HCT116 (cell line): ENCODE measurements around the gene BYSL. TPM values are rescaled to one million over a fixed set of nuclear protein-coding genes. Genes with fewer than 3 reads are reported as not detected.

Source experiments
- ATAC-seq: fragments of 200-7000 bp; cut with Tn5 transposase; 2 replicates; pipeline ENCODE4 v1.9.1; 2020; ENCODE audit warnings: mild to moderate bottlenecking, moderate library complexity
- BruUV-seq: library from RNA; stranded (reverse); fragments of 400-500 nt; replicated peaks from 2 replicates; lab custom pipeline; 2021; lab: Mats Ljungman, UMichigan
- CTCF ChIA-PET: fragments of 300-600 bp; sonication (Branson Sonifier 250); formaldehyde crosslinking; loops from one replicate; lab custom pipeline; 2021; ENCODE audit warnings: antibody characterized with exemption; lab: Charles Lee
- POLR2A ChIA-PET: fragments of 300-600, 350-600 bp; sonication (Branson Sonifier 250); formaldehyde crosslinking; loops from one replicate; lab custom pipeline; 2021; ENCODE audit warnings: antibody characterized with exemption; lab: Charles Lee
- RAD21 ChIA-PET, 2 experiments: fragments of 300-600 bp; sonication (Branson Sonifier 250); formaldehyde crosslinking; loops; one replicate each; lab custom pipeline; 2023; ENCODE audit warnings: low total read pairs in 2 of 2; ENCODE audit not compliant: uncharacterized antibody in 2 of 2, unreplicated experiment in 2 of 2, low non-redundant PET in 1 of 2; lab: Charles Lee
- DNase-seq: peaks from one replicate; pipeline ENCODE4 v3.0.0-alpha.2; 2010; ENCODE audit warnings: low read depth, low spot score
- H2AFZ ChIP-seq: fragments of 200-600 bp; shearing (Covaris generic), sonication (generic); 2 replicates; pipeline ENCODE4 v1.6.1; 2017; ENCODE audit warnings: low read depth, mixed run types, mixed read lengths, antibody characterized with exemption, low read length; ENCODE audit not compliant: poor library complexity, severe bottlenecking
- H3K27ac ChIP-seq: 2 replicates; pipeline ENCODE4 v1.5.1; 2012; ENCODE audit warnings: low read depth, low read length
- H3K27me3 ChIP-seq: fragments of 200-600 bp; sonication (generic); 2 replicates; pipeline ENCODE4 v1.6.1; 2016; ENCODE audit warnings: mixed run types, low read length, mixed read lengths; ENCODE audit not compliant: insufficient read depth
- H3K36me3 ChIP-seq, 2 experiments: fragments of 200-500 bp in 1 of 2; fragments of 200-600 bp in 1 of 2; sonication (Bioruptor generic) in 1 of 2; sonication (generic) in 1 of 2; 2 replicates each; pipeline versions ENCODE4 v1.5.1 to v1.6.1; 2014 to 2016; ENCODE audit warnings: low read length in 2 of 2, inconsistent platforms in 1 of 2, mixed read lengths in 1 of 2, mixed run types in 1 of 2; ENCODE audit not compliant: insufficient read depth in 2 of 2, control insufficient read depth in 1 of 2
- H3K4me1 ChIP-seq, 2 experiments: fragments of 200-600 bp in 1 of 2; sonication (generic) in 1 of 2; 2 replicates each; pipeline versions ENCODE4 v1.5.1 to v1.6.1; 2012 to 2017; ENCODE audit warnings: low read length in 2 of 2, inconsistent platforms in 1 of 2, mild to moderate bottlenecking in 1 of 2, mixed read lengths in 1 of 2, mixed run types in 1 of 2, moderate library complexity in 1 of 2; ENCODE audit not compliant: insufficient read depth in 2 of 2, control insufficient read depth in 1 of 2
- H3K4me2 ChIP-seq: fragments of 200-600 bp; sonication (generic); 2 replicates; pipeline ENCODE4 v1.6.1; 2017; ENCODE audit warnings: mixed run types, low read length, mixed read lengths
- H3K4me3 ChIP-seq, 2 experiments: fragments of 200-600 bp in 1 of 2; sonication (generic) in 1 of 2; replicated peaks in 1 of 2; 2 replicates each; pipeline ENCODE4 v1.5.1; 2011 to 2016; ENCODE audit warnings: low read length in 2 of 2, control low read depth in 1 of 2, low read depth in 1 of 2, mild to moderate bottlenecking in 1 of 2, mixed read lengths in 1 of 2, mixed run types in 1 of 2
- H3K79me2 ChIP-seq: fragments of 200-600 bp; sonication (generic); 2 replicates; pipeline ENCODE4 v1.6.1; 2017; ENCODE audit warnings: mild to moderate bottlenecking, mixed run types, low read length, moderate library complexity, mixed read lengths; ENCODE audit not compliant: insufficient read depth
- H3K9ac ChIP-seq: fragments of 200-600 bp; sonication (generic); 2 replicates; pipeline ENCODE4 v1.6.1; 2016; ENCODE audit warnings: low read length, mixed read lengths
- H3K9me2 ChIP-seq: fragments of 200-600 bp; sonication (generic), shearing (Covaris generic); 2 replicates; pipeline ENCODE4 v1.6.1; 2017; ENCODE audit warnings: mixed run types, mild to moderate bottlenecking, moderate library complexity; ENCODE audit not compliant: insufficient read depth
- H3K9me3 ChIP-seq, 2 experiments: fragments of 200-500 bp in 1 of 2; fragments of 200-600 bp in 1 of 2; sonication (Bioruptor generic) in 1 of 2; sonication (generic) in 1 of 2; 2 replicates each; pipeline ENCODE4 v1.6.1; 2014 to 2017; ENCODE audit warnings: low read length in 2 of 2, mixed read lengths in 2 of 2, inconsistent platforms in 1 of 2, low read depth in 1 of 2, mild to moderate bottlenecking in 1 of 2, mixed run types in 1 of 2, moderate library complexity in 1 of 2; ENCODE audit not compliant: control insufficient read depth in 1 of 2, insufficient read depth in 1 of 2
- H4K20me1 ChIP-seq: fragments of 200-600 bp; sonication (generic), shearing (Covaris generic); 2 replicates; pipeline ENCODE4 v1.6.1; 2017; ENCODE audit warnings: mixed run types, mild to moderate bottlenecking, moderate library complexity; ENCODE audit not compliant: insufficient read depth
- CEBPB ChIP-seq: IDR thresholded peaks from 2 replicates; pipeline ENCODE4 v1.6.1; 2012; ENCODE audit warnings: low read depth
- EGR1 ChIP-seq: IDR thresholded peaks from 2 replicates; pipeline ENCODE4 v1.6.1; 2012; ENCODE audit warnings: low read depth
- EZH2 ChIP-seq: fragments of 200-600 bp; sonication (generic); IDR thresholded peaks from 2 replicates; pipeline ENCODE4 v1.6.1; 2017; ENCODE audit warnings: antibody characterized with exemption, mixed run types
- FOSL1 ChIP-seq: IDR thresholded peaks from 2 replicates; pipeline ENCODE4 v1.6.1; 2012; ENCODE audit warnings: low read depth
- JUND ChIP-seq: IDR thresholded peaks from 2 replicates; pipeline ENCODE4 v1.6.1; 2012
- POLR2AphosphoS5 ChIP-seq: IDR thresholded peaks from 2 replicates; pipeline ENCODE4 v1.6.1; 2011; ENCODE audit warnings: mild to moderate bottlenecking, low read depth, low read length, moderate library complexity
- SP1 ChIP-seq: IDR thresholded peaks from 2 replicates; pipeline ENCODE4 v1.6.1; 2012; ENCODE audit warnings: low read depth
- SRF ChIP-seq: IDR thresholded peaks from 2 replicates; pipeline ENCODE4 v1.6.1; 2012; ENCODE audit warnings: low read depth
- YY1 ChIP-seq: IDR thresholded peaks from 2 replicates; pipeline ENCODE4 v1.6.1; 2011; ENCODE audit warnings: low read length, low read depth, moderate library complexity, mild to moderate bottlenecking; ENCODE audit not compliant: insufficient replicate concordance; ENCODE audit errors: extremely low read depth
- ZBTB33 ChIP-seq: IDR thresholded peaks from 2 replicates; pipeline ENCODE4 v1.6.1; 2011; ENCODE audit warnings: mild to moderate bottlenecking, low read length, moderate library complexity; ENCODE audit not compliant: insufficient replicate concordance; ENCODE audit errors: extremely low read depth
- ZNF274 ChIP-seq: fragments of 200-500 bp; sonication (Bioruptor generic); IDR thresholded peaks from 2 replicates; pipeline ENCODE4 v1.6.1; 2014; ENCODE audit warnings: mild to moderate bottlenecking, low read depth, low read length, inconsistent platforms
- intact Hi-C: fragments of 100-400 bp; cut with micrococcal nuclease; formaldehyde crosslinking; loops from 2 replicates; pipeline ENCODE4 v1.10.0; 2022
- total RNA-seq: library from RNA; stranded (reverse); gene quantifications from one replicate; pipeline ENCODE4 v1.2.1, GENCODE V29; 2021; ENCODE audit not compliant: unreplicated experiment
- TF ChIP-seq, protein P1 (sequence below): IDR thresholded peaks from 2 replicates; pipeline ENCODE4 v1.6.1; 2012
- TF ChIP-seq, protein P2 (sequence below): IDR thresholded peaks from 2 replicates; pipeline ENCODE4 v1.6.1; 2012
- TF ChIP-seq, protein P3 (sequence below), 3 experiments: fragments of 200-600 bp in 1 of 3; sonication (generic) in 1 of 3; IDR thresholded peaks in 2 of 3; conservative IDR thresholded peaks in 1 of 3; 2 replicates each; pipeline ENCODE4 v1.5.1; 2012 to 2017; ENCODE audit warnings: low read depth in 2 of 3, low read length in 2 of 3, antibody characterized with exemption in 1 of 3, borderline replicate concordance in 1 of 3, control low read depth in 1 of 3, mild to moderate bottlenecking in 1 of 3, mixed read lengths in 1 of 3, mixed run types in 1 of 3, moderate library complexity in 1 of 3; ENCODE audit not compliant: insufficient read depth in 1 of 3

The BYSL gene
- total RNA-seq, 1 experiment from 2014 or later: 55.7 TPM

DNA sequence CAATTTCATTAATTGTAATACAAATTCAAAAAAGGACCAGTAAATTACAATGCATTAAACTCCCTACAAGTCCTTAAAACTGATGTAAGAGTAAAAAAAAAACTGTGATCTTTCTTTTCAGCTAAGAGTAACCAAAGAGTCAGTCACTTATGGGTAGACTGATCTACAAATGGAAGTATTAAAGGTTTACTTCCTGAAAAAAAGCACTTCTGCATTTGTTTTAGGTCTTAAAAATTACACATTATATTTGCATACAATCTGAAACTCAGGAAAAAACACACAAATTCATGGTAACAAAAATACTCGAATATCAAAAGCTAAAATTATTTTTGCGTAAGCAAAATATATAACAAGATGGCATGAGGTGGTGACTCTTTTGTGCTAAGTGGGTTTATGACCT lies 49.6 kb upstream of the BYSL start:
- CTCF ChIA-PET: interaction anchor here (1.2 kb wide), 1 partner anchor 49 kb away, joined by 3 read pairs; the partner anchor contains the start of genes BYSL and MED20
- BruUV-seq: no TSS peak
- ATAC-seq: no peak

DNA sequence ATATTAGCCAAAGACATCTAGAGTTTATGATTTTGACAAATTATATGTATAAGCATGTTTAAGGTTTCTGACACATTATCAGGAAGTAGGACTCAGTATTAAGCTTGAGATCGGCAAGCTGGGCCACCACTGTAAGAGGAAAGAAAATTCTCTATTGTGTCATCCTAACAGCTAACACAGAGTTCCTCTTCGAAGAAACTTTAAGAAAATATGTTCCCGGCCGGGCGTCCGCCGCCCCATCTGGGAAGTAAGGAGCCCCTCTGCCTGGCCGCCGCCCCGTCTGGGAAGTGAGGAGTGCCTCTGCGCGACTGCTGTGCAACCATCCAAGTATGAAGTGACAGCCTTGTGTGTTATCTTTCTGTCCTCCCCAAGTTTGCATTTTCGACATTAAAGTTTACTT lies 49.2 kb upstream of the BYSL start:
- no peak for DNase-seq
- BruUV-seq: no TSS peak
- POLR2A ChIA-PET: interaction anchor here (0.5 kb wide), 1 partner anchor 11 kb away, joined by 3 read pairs; no protein-coding TSS in a partner anchor
- TF ChIP-seq, protein P1, sequence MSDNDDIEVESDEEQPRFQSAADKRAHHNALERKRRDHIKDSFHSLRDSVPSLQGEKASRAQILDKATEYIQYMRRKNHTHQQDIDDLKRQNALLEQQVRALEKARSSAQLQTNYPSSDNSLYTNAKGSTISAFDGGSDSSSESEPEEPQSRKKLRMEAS: no peak
- TF ChIP-seq EZH2 (no peak), ZBTB33 (no peak), SP1 (no peak), YY1 (no peak), ZNF274 (no peak), SRF (no peak), JUND (no peak), POLR2AphosphoS5 (no peak), EGR1 (no peak), FOSL1 (no peak)
- TF ChIP-seq, protein P2, sequence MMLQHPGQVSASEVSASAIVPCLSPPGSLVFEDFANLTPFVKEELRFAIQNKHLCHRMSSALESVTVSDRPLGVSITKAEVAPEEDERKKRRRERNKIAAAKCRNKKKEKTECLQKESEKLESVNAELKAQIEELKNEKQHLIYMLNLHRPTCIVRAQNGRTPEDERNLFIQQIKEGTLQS: no peak

More for the DNA sequence above, 49.6 kb upstream of the BYSL start:
- Histone ChIP-seq H3K4me2 (no peak overlapping the region), H4K20me1 (no peaks in the 10 kb centered on the region), H3K27ac (no peak overlapping the region), H3K9ac (no peak overlapping the region), H3K27me3 (no peaks in the 10 kb centered on the region), H2AFZ (no peak overlapping the region), H3K9me3 (no peaks in the 10 kb centered on the region), H3K9me2 (no peaks in the 10 kb centered on the region)
- RAD21 ChIA-PET: no interaction called here
- no peak for DNase-seq
- intact Hi-C loops: no loop called here
- TF ChIP-seq, protein P3, sequence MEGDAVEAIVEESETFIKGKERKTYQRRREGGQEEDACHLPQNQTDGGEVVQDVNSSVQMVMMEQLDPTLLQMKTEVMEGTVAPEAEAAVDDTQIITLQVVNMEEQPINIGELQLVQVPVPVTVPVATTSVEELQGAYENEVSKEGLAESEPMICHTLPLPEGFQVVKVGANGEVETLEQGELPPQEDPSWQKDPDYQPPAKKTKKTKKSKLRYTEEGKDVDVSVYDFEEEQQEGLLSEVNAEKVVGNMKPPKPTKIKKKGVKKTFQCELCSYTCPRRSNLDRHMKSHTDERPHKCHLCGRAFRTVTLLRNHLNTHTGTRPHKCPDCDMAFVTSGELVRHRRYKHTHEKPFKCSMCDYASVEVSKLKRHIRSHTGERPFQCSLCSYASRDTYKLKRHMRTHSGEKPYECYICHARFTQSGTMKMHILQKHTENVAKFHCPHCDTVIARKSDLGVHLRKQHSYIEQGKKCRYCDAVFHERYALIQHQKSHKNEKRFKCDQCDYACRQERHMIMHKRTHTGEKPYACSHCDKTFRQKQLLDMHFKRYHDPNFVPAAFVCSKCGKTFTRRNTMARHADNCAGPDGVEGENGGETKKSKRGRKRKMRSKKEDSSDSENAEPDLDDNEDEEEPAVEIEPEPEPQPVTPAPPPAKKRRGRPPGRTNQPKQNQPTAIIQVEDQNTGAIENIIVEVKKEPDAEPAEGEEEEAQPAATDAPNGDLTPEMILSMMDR (IDR thresholded peaks at IDR 0.05 in 2 of 3, conservative IDR thresholded peaks at IDR 0.05 in 1 of 3; ENCODE audit: borderline replicate concordance in 1 of 3, insufficient read depth in 1 of 3, low read depth in 2 of 3, low read length in 2 of 3): no peak
- no peak for TF ChIP-seq CEBPB
- TF ChIP-seq, all 23 proteins: peak for 0
- Histone ChIP-seq H3K36me3 (no peaks in the 10 kb centered on the region), H3K4me3 (no peak overlapping the region), H3K79me2 (no peaks in the 10 kb centered on the region), H3K4me1 (no peaks in the 10 kb centered on the region)
- POLR2A ChIA-PET: no interaction called here

More for the DNA sequence above, 49.2 kb upstream of the BYSL start:
- no peaks in the 10 kb centered on the region for H3K9me2 ChIP-seq
- no peak for ATAC-seq
- RAD21 ChIA-PET: no interaction called here
- no peaks in the 10 kb centered on the region for H3K79me2 ChIP-seq
- H3K4me2 ChIP-seq: no peak overlapping the region
- no peaks in the 10 kb centered on the region for H3K9me3 ChIP-seq
- no peak overlapping the region for H3K27ac ChIP-seq
- no peak overlapping the region for H3K4me3 ChIP-seq
- CTCF ChIA-PET: interaction anchor here (1.2 kb wide), 1 partner anchor 49 kb away, joined by 3 read pairs; the partner anchor contains the start of genes BYSL and MED20
- H3K36me3 ChIP-seq: no peaks in the 10 kb centered on the region
- no peaks in the 10 kb centered on the region for H4K20me1 ChIP-seq
- intact Hi-C loops: no loop called here
- H3K4me1 ChIP-seq: no peaks in the 10 kb centered on the region
- H2AFZ ChIP-seq: no peak overlapping the region
- no peaks in the 10 kb centered on the region for H3K27me3 ChIP-seq
- H3K9ac ChIP-seq: no peak overlapping the region
